Measurements from ENCODE around the gene HHLA2. TPM values are rescaled to one million over a fixed set of nuclear protein-coding genes. Genes with fewer than 3 reads are reported as not detected.
"Not testable (repeated sequence)": the region's sequence is repeated elsewhere in the genome, so short reads cannot be mapped to it uniquely, and the experiment has no call there.

The HHLA2 gene
- polyA plus RNA-seq, 4 donors, result 13.3 to 25.6 (median 17.5) TPM

DNA sequence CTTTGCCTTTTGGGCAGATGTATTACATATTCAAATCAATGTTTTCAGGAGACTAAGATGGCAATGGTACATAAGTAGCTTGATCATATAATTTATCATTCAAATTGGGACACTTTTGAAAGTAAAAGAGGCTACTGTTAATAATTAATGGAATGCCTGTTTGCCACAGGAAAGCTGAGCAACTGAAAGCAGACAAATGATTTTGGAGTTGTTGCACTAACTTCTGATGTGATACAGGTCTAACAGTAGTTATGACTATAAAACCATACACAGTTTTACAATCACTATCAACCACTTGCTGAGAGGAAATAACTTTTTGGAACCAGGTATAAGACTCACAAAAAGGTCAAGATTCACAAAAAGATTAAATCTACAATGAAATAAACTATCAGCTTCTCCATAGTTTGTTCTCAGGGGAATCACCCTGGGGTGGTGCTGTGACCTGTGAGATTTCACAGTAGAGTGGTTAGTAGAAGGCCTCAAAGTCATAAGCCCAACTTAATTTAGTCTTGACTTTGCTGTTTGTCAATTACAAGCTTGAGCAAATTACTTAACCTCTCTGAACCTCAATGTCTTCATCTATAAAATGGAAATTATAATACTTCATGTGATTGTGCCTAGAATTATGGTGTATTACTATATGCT is 42.7 kb downstream of the HHLA2 start:
- DNase-seq (ENCODE audit: low read depth in 4 of 4, low spot score in 2 of 4), result no peak

DNA sequence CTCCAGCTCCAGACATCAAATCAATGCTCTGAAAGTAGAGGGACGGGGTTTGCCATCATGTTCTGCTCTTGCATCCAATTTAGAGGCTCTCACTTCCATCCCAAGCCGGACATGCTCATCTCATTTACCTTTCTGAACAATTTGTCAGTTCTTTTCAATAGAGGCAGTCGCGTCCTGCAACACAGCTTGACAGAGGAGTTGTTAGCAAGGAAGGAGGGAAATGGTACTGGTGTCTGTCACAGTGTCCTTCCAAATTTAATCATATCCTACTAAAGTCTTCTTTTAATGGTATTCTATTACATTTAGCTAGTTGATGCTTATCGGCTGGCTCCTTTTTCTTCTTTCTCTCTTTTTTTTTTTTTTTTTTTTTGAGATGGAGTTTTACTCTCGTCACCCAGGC is 45.6 kb downstream of the HHLA2 start:
- DNase-seq (ENCODE audit: low read depth in 4 of 4, low spot score in 2 of 4), result no peak

DNA sequence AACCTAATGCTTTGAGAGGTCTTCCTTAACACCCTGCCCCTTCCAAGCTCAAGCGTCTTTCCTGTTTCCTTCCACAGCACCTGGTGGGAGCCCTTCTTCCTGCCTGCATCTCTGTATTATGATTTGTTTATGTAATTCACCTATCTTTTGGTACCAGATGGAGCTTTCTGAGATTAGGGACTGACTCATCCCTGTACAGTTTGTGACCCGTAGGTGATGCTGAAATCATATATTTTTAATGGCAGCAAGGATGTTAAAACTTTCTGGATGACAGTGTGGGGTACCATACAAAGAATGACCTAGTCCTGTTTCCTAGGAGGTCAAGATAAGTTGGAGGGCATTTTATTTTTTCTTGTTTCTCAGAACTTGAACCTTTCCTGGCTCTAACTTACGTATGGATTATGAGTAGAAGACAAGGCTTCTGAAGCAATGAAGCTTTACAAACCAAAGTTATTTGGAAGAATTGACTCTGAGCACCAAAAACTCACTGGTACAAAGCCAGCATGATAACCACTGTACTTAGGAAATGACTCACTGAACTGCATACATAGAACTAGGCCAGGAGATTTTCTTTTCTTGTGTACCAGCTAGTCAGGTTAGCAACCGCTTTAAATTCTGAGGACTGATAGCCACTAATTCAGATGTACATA is 46.6 kb downstream of the HHLA2 start:
- DNase-seq (ENCODE audit: low read depth in 4 of 4, low spot score in 2 of 4), result no peak

DNA sequence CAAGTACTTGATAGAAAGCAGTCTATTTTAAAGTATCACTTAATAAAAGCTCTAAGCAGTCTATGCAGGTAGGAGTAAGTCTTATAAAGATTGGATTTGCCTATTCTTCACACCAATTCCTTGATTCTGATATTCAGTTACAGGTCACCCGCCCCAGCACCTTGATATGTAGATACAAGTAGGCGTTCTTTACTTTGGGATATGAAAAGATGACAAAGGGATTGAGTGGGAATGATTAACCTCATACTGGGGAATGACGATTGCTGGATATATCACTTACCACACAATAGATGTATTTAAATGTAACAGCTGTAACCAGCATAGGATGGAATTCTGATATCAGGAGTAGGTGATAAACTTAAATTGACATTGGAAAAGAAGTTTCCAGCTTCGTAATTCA is 47.1 kb downstream of the HHLA2 start:
- DNase-seq (ENCODE audit: low read depth in 4 of 4, low spot score in 2 of 4), result no peak

DNA sequence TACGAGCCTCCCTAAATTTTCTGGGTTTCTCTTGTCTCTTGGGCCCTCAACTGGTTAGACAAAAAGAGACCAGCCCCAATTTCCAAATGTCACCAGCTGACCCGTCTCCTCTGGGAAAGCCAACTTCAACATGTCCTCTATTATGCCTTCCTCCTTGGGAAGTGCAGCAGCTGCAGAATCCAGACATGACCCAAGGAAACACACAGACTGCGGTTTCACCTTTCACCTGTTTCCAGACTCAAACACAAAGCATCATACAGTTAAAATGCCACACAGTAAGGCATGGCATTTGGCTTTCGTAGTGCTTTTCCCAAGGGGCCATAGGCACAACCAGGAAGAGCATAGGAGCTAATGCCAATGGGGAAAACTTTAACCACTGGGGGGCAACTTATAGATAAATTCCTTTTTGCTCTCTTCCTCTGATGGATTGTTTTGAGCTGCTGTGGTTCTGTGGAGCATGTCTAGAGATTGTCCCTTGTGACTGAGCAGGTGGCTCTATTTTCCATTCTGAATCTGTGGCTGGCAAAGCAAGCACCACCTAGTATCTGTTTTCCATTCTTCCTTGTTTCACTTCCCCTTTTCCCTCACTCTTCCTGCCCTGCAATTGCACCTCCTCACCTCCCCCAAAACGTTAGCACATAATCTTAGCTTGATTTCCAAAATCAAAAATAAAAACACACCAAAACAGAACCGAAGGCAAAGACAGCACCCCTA is 49.3 kb downstream of the HHLA2 start:
- DNase-seq (ENCODE audit: low read depth in 4 of 4, low spot score in 2 of 4), result no peak

DNA sequence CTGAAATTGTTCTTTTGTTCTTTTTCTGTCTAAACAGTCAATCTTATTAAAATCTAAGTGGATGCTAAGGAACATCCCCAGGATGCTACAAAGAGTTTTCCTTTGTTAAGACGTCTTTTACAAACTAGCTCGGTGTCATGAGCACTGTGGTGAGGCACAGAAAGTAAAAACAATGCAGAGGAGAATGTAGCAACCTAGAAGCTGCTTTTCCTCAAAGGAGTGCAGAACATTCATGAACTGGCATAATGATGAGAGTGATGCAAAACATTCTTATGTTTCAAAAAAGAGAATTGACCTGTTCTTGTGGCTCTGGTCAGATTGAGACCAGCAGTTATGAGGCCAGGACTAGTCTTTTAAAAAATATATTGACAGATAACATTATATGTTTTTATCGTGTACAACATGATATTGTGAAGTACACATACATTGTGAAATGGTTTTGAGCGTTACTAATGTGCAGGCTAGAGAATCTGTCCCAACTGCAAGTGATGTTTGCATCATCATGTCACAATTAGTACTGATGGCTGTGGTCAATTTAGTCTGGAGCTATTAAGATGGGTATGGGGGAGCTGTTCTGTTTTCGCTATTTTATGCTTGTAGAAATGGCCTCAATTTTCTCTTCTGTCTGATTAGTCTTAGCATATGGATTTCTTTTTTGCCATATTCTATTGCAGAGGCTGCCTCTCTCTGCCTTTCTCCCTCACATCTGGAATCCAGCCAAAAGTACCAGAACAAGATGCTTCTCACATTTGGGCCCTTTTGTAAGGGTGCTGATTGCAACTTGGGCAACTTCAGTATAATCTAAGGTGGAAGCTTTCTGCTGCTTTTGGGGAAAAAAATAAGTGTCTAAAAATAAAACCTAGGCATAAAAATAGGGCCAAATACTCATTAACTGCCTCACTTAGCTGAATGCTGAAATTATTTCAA is 50.2 kb downstream of the HHLA2 start:
- DNase-seq (ENCODE audit: low read depth in 4 of 4, low spot score in 2 of 4), result no peak

DNA sequence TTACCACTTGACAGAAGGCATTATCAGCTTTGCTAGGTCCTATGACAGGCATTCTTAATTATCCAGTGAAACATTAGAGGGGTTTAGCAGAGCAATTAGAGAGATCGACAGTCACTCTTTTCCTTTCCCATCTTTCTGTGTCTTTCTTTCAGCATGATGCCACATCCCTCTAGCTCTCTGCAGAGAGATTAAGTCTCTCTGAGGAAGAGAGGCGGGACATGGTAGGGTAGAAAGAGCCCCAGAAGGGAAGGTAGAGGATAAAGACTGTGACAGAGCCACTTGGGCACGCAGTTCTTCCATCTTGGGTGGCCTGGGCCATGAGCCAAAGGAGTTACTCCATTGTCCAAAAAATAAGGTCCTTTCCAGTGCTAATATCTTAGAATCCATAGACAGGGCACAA is 55.8 kb downstream of the HHLA2 start:
- no peak for DNase-seq (ENCODE audit: low read depth in 4 of 4, low spot score in 2 of 4)

DNA sequence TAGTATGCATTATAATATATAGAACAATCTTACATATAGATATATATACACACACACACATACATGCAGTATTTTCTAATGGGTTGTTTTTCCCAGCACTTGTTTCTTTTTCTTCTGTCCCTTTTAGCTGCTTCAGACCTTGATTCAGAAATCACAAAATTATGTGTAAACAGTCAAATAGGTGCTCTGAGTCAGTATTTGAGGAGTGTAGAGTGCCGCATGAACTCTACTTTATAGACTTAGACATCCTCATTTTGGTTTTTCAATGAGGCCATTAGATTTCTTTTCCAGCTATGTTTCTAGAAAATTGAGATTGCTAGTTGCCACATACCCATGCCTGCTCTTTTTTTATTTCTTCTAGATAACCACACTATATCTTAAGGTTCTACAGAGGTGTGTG is 58.2 kb downstream of the HHLA2 start:
- DNase-seq (ENCODE audit: low read depth in 4 of 4, low spot score in 2 of 4), result no peak

DNA sequence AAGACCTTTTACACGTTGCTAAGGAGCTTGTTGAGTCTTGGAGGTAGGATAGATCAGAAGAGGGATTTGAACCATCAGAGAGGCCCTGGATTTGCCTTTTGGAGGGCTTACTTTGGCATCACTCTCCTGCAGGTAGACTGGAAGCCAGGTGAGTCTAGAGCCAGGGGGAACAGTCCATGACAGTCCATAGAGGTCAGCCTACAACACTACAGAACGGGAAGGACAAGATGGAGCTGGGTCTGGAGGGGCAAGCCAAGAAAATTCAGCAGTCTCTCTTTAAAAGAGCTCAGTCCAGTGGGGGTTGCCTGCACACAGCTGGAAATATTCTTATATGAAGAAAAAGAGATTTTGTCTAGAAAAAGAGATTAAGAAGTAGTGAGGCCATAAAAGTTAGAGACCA is 60.7 kb downstream of the HHLA2 start:
- no peak for DNase-seq (ENCODE audit: low read depth in 4 of 4, low spot score in 2 of 4)

DNA sequence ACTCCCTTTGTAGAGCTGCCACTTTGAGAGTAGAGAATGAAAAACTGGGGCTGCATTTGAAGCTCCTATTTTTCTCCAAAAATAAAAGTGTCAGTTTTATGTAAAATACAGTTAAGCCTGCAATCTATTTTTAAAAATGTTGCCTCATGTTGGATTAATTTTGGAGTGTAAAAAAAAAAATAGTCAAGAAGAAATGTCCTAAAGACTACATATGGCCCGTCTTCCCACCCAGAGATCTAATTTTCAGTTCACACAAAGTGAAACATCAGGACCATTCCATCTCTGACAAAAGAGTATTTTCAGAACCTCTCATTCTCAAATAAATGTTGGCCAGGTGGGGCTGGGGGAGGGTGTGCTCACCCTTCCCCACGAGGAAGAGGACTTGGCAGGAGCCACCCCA is 62.7 kb downstream of the HHLA2 start:
- no peak for DNase-seq (ENCODE audit: low read depth in 4 of 4, low spot score in 2 of 4)

DNA sequence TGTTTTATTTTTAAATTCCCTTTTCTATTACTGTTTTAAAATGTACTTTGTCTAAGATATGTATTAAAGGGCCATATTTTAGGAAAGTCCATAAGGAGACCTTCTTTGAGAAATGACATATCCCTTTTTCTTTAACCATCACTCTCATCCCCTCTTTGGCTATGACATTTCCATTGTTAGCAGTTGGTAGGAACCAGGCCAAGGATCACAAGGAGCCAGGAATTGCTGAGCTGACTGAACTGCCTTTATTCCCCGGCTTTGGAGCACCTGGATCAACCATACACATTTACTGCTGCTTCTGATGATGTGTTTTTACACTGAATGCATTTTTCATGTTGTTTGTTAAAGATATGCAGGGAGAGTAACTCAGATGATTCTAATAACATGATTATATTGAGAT is 79.7 kb downstream of the HHLA2 start:
- no peak for DNase-seq (ENCODE audit: low read depth in 4 of 4, low spot score in 2 of 4)

DNA sequence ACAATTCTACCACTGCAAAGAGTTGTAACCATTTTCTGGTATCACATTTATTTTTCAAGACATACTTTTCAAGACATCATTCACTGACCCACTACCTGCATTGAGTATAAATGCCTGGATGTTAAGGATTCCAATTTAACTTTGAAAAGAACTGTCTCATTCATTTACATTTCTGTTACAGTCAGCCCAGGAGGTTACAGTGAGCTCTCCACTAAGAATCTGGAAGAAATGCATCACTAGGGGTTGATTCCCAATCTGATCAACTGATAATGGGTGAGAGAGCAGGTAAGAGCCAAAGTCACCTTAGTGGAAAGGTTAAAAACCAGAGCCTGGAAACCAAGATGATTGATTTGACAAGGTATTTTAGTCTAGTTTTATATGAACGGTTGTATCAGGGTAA is 81.0 kb downstream of the HHLA2 start:
- DNase-seq (ENCODE audit: low read depth in 4 of 4, low spot score in 2 of 4), result no peak

DNA sequence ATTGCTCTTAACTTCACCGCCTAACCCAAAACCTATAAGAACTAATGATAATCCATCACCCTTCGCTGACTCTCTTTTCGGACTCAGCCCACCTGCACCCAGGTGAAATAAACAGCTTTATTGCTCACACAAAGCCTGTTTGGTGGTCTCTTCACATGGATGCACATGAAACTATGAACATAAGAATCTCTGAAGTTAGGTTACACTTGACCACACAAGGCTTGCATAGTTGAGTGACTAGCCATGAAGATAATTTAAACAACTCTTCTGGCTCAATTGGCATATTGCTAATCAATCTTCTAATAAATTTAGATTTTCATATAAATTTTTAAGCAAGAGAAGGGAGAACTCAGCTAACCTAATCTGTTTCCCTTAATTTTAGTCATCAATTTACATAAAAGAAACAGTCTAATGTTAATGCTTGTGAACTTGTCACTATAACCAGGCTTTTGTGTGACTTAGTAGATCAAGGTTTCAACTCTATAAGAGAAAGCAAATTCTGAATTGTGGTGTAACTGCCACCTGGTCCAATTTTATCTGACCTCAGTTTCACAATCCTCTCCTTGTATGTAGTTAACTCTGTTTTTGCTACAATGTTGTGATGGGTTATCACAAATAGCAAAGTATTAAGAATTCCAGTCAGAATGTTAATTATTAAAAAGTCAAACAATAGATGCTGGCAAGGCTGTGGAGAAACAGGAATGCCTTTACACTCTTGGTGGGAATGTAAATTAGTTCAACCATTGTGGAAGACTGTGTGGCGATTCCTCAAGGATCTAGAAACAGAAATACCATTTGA is 82.0 kb downstream of the HHLA2 start:
- DNase-seq (ENCODE audit: low read depth in 4 of 4, low spot score in 2 of 4), result no peak

DNA sequence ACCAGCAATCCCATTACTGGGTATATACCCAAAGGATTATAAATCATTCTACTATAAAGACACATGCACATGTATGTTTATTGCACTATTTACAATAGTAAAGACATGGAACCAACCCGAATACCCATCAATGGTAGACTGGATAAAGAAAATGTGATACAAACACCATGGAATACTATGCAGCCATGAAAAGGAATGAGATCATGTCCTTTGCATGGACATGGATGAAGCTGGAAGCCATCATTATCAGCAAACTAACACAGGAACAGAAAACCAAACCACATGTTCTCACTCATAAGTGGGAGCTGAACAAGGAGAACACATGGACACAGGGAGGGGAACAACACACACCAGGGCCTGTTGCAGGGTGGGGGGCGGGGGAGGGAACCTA is 82.6 kb downstream of the HHLA2 start:
- DNase-seq (ENCODE audit: low read depth in 4 of 4, low spot score in 2 of 4), result not testable (repeated sequence)

DNA sequence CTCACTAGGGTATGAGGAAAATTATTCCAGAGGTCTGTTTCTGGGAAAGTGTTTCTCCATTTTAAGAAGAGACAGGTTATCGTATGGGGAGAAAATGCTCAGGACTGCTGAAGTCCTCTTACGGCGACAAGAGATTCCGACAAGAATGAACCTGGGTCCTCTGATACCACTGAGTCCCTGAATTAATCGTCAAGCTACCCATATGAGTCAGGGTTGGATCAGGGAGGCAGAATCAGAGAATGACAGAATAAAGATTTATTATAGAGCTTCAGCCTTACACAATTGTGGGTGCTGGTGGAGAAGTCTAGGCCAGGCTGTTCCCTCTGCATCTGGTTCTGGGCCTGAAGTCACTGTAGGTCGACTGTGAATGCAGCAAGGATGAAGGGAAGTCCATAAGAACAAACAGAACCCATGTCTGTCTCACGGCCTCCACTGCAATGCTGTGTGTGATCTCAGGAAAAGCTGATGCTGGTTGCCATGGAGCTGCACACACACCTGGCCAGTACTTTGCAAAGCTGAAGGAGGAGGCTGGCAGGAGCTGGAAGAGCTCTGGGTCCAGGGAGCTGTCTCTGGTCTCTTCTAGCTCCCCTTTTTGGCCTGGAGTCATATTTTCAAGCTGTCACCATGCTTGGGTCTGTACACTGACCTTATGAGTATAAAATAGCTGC is 83.9 kb downstream of the HHLA2 start:
- DNase-seq (ENCODE audit: low read depth in 4 of 4, low spot score in 2 of 4), result no peak

DNA sequence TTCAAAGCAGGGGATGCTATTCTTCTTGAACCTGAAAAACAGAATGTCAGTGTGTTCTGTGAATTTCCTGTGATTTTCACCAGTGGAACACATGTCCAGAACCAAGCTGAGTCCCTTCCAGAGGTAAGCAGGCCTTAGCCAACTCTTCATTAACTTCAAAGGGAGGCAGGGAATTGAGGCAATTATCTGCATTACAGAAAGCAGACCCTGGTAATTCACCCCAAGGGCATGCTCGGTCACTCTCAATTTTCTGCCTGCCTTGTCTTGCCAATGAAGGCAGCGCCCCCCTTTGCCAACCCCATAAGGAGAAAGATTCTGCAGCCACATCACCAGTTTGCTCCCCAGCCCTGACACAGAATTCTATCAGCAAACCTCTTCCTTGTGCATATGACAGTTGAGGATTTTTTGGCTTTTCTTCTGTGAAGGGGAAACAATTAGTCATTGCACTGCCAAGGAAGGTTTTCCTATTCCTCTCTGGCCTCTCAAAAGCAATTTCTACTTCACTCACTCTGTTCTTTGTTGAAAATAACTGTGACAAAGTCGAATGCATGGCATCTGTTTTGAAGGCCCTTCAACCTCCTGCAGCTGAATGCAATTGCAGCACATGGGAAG is 85.3 kb downstream of the HHLA2 start:
- no peak for DNase-seq (ENCODE audit: low read depth in 4 of 4, low spot score in 2 of 4)

DNA sequence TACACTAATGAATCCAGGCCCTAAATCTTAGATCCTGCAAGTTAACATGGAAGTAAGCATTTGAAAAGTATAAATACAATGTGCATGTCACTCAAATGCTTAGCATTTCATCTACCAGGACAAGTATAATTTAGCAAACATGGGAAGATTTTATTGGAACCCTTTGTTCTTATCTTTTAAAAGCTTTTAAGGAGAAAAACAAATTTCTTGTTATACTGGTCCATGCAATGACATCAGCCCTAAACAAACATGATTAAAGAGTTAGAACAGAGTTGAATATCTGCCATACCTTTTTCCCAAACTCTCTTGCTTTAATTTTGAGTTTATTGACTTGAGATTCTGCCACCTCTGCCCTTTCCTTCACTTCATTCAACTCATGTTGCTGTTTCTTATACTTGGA is 87.0 kb downstream of the HHLA2 start:
- no peak for DNase-seq (ENCODE audit: low read depth in 4 of 4, low spot score in 2 of 4)

DNA sequence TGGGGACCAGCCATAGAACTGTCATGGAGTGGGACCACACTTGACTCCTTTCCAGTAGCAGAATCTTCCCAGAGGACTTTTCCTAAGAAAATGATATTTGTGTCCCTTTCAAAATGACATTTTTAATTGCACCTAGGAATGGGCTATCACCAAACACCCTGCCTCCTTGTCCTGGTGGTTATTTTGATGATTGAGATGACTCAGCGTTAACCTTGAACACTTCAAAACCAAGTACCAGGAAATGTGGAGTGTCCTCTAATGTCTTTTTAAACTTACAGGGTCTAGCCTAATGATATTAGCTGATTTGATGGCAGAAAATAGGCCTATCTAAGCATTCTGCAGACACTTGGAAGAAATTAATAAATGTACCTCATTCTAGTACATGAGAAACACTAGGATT is 90.7 kb downstream of the HHLA2 start:
- no peak for DNase-seq (ENCODE audit: low read depth in 4 of 4, low spot score in 2 of 4)
